HEK293 (cell line): Measurements from ENCODE around the gene MATN4.

Source experiments
- CTCF ChIA-PET: fragments of 350-600 bp; formaldehyde crosslinking; extraction: SDS; loops from one replicate; lab custom pipeline; 2021; ENCODE audit warnings: antibody characterized with exemption; lab: Yijun Ruan, JAX
- POLR2A ChIA-PET: fragments of 300-600 bp; formaldehyde crosslinking; extraction: SDS; loops from one replicate; lab custom pipeline; 2020; ENCODE audit warnings: antibody characterized with exemption, inconsistent platforms; lab: Yijun Ruan, JAX
- H3K27ac ChIP-seq: fragments of 200-500 bp; sonication (Bioruptor generic); 2 replicates; pipeline ENCODE4 v1.5.1; 2014; ENCODE audit warnings: low read depth, low read length, control low read depth, inconsistent platforms; ENCODE audit errors: extremely low read depth
- H3K36me3 ChIP-seq, 2 experiments: fragments of 200-500 bp in 1 of 2; sonication (Bioruptor generic) in 1 of 2; 1 replicate in 1 of 2; 2 replicates in 1 of 2; pipeline ENCODE4 v1.5.1; 2014 to 2017; ENCODE audit warnings: inconsistent platforms in 2 of 2, low read length in 2 of 2; ENCODE audit not compliant: control insufficient read depth in 2 of 2, insufficient read depth in 1 of 2
- H3K4me1 ChIP-seq: fragments of 200-500 bp; sonication (Bioruptor generic); 2 replicates; pipeline ENCODE4 v1.5.1; 2014; ENCODE audit warnings: mild to moderate bottlenecking, low read length, inconsistent platforms; ENCODE audit not compliant: control insufficient read depth, insufficient read depth
- H3K4me3 ChIP-seq: 2 replicates; pipeline ENCODE4 v1.5.1; 2011; ENCODE audit warnings: low read depth, mild to moderate bottlenecking, control low read depth, low read length, moderate library complexity
- H3K9me3 ChIP-seq: fragments of 200-500 bp; sonication (Bioruptor generic); 2 replicates; pipeline ENCODE4 v1.5.1; 2014; ENCODE audit warnings: low read depth, low read length, inconsistent platforms; ENCODE audit not compliant: control insufficient read depth, insufficient read depth
- AEBP2 ChIP-seq: fragments of 450-650 bp; formaldehyde crosslinking; IDR thresholded peaks from 2 replicates; pipeline ENCODE4 v1.5.1; 2016; ENCODE audit warnings: missing biosample characterization, missing genetic modification characterization, borderline replicate concordance
- GLI2 ChIP-seq: fragments of 450-650 bp; formaldehyde crosslinking; IDR thresholded peaks from 2 replicates; pipeline ENCODE4; 2017; ENCODE audit warnings: missing biosample characterization, missing genetic modification characterization, low read depth, borderline replicate concordance
- RBAK ChIP-seq: fragments of 450-650 bp; formaldehyde crosslinking; IDR thresholded peaks from 2 replicates; pipeline ENCODE4 v1.5.1; 2016; ENCODE audit warnings: missing biosample characterization, missing genetic modification characterization
- SCRT2 ChIP-seq: fragments of 450-650 bp; formaldehyde crosslinking; IDR thresholded peaks from 2 replicates; pipeline ENCODE4 v1.5.1; 2016; ENCODE audit warnings: missing biosample characterization, missing genetic modification characterization
- YY2 ChIP-seq: fragments of 450-650 bp; formaldehyde crosslinking; IDR thresholded peaks from 2 replicates; pipeline ENCODE4 v1.5.1; 2016; ENCODE audit warnings: missing biosample characterization, missing genetic modification characterization
- ZBTB1 ChIP-seq: fragments of 450-650 bp; formaldehyde crosslinking; IDR thresholded peaks from 2 replicates; pipeline ENCODE4 v1.5.1; 2016; ENCODE audit warnings: missing biosample characterization, missing genetic modification characterization
- ZBTB6 ChIP-seq: fragments of 450-650 bp; formaldehyde crosslinking; IDR thresholded peaks from 2 replicates; pipeline ENCODE4 v1.5.1; 2017; ENCODE audit warnings: missing biosample characterization, missing genetic modification characterization
- ZNF169 ChIP-seq: fragments of 450-650 bp; formaldehyde crosslinking; IDR thresholded peaks from 2 replicates; pipeline ENCODE4 v1.5.1; 2016; ENCODE audit warnings: missing biosample characterization, missing genetic modification characterization
- ZNF175 ChIP-seq: fragments of 450-650 bp; formaldehyde crosslinking; IDR thresholded peaks from 2 replicates; pipeline ENCODE4 v1.5.1; 2016; ENCODE audit warnings: missing biosample characterization, missing genetic modification characterization
- ZNF211 ChIP-seq: fragments of 450-650 bp; formaldehyde crosslinking; IDR thresholded peaks from 2 replicates; pipeline ENCODE4 v1.5.1; 2016; ENCODE audit warnings: low read depth, missing biosample characterization, missing genetic modification characterization
- ZNF223 ChIP-seq: fragments of 450-650 bp; formaldehyde crosslinking; IDR thresholded peaks from 2 replicates; pipeline ENCODE4 v1.5.1; 2016; ENCODE audit warnings: missing biosample characterization, missing genetic modification characterization
- ZNF302 ChIP-seq: fragments of 450-650 bp; formaldehyde crosslinking; IDR thresholded peaks from 2 replicates; pipeline ENCODE4 v1.5.1; 2016; ENCODE audit warnings: missing biosample characterization, missing genetic modification characterization, low read depth
- ZNF335 ChIP-seq: fragments of 450-650 bp; formaldehyde crosslinking; conservative IDR thresholded peaks from 2 replicates; pipeline ENCODE4 v1.5.1; 2016; ENCODE audit warnings: missing biosample characterization, missing genetic modification characterization
- ZNF350 ChIP-seq: fragments of 450-650 bp; formaldehyde crosslinking; IDR thresholded peaks from 2 replicates; pipeline ENCODE4 v1.5.0; 2017; ENCODE audit warnings: missing biosample characterization, mild to moderate bottlenecking, missing genetic modification characterization
- ZNF404 ChIP-seq: fragments of 450-650 bp; formaldehyde crosslinking; IDR thresholded peaks from 2 replicates; pipeline ENCODE4 v1.5.1; 2017; ENCODE audit warnings: missing biosample characterization, missing genetic modification characterization
- ZNF473 ChIP-seq: fragments of 450-650 bp; formaldehyde crosslinking; IDR thresholded peaks from 2 replicates; pipeline ENCODE4 v1.5.1; 2017; ENCODE audit warnings: missing biosample characterization, missing genetic modification characterization
- ZNF518A ChIP-seq: fragments of 450-650 bp; formaldehyde crosslinking; conservative IDR thresholded peaks from 2 replicates; pipeline ENCODE4 v1.5.1; 2016; ENCODE audit warnings: low read depth, missing biosample characterization, missing genetic modification characterization
- ZNF530 ChIP-seq: fragments of 450-650 bp; formaldehyde crosslinking; IDR thresholded peaks from 2 replicates; pipeline ENCODE4 v1.5.1; 2016; ENCODE audit warnings: low read depth, missing biosample characterization, missing genetic modification characterization
- ZNF600 ChIP-seq: fragments of 450-650 bp; formaldehyde crosslinking; IDR thresholded peaks from 2 replicates; pipeline ENCODE4 v1.5.1; 2016; ENCODE audit warnings: missing biosample characterization, missing genetic modification characterization
- ZNF785 ChIP-seq: fragments of 450-650 bp; formaldehyde crosslinking; IDR thresholded peaks from 2 replicates; pipeline ENCODE4 v1.5.1; 2016; ENCODE audit warnings: missing biosample characterization, missing genetic modification characterization
- TF ChIP-seq, protein P1 (sequence below): fragments of 450-650 bp; formaldehyde crosslinking; IDR thresholded peaks from 2 replicates; pipeline ENCODE4 v1.5.1; 2016; ENCODE audit warnings: missing biosample characterization, missing genetic modification characterization

MATN4 gene

DNA sequence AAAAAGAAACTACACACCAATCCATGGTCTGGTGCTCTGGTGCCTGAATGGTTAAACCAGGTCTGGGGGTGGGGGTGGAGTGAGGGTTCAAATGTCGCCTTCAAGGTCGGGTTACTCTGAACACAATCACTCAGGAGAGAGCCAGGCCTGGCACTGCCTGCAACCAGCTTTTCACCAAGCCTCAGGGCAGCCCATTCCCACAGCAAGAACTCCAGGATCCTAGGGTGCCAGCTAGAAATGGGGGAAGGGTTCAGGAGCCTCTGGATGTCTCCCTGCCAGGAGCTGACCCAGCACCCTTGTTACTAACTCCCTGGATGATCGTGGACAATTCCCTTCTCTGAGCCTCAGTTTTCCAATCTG, 33.5 kb upstream of the MATN4 start (continued):
- TF ChIP-seq YY2 (tag by site-specific recombination): no peak
- TF ChIP-seq ZNF785 (tag by site-specific recombination): no peak
- TF ChIP-seq ZNF518A (tag by site-specific recombination): no peak
- no peak for TF ChIP-seq ZNF302
- TF ChIP-seq, protein P1, sequence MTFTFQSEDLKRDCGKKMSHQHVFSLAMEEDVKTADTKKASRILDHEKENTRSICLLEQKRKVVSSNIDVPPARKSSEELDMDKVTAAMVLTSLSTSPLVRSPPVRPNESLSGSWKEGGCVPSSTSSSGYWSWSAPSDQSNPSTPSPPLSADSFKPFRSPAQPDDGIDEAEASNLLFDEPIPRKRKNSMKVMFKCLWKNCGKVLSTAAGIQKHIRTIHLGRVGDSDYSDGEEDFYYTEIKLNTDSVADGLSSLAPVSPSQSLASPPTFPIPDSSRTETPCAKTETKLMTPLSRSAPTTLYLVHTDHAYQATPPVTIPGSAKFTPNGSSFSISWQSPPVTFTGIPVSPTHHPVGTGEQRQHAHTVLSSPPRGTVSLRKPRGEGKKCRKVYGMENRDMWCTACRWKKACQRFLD (tag by site-specific recombination): no peak
- no peak for TF ChIP-seq GLI2

- H3K4me3 ChIP-seq: no peak overlapping the region
- CTCF ChIA-PET: interaction anchor here (0.8 to 1.7 kb wide), 4 partner anchors 20 to 109 kb away, joined by 3 to 4 read pairs (median 4); no protein-coding TSS in a partner anchor
- TF ChIP-seq SCRT2: no peak
- TF ChIP-seq ZNF530: no peak
- TF ChIP-seq ZBTB1 (tag by site-specific recombination): no peak
- no peak for TF ChIP-seq ZNF211
- TF ChIP-seq AEBP2 (tag by site-specific recombination): no peak
- no peak for TF ChIP-seq ZNF169
- no peak for TF ChIP-seq ZNF335 (tag by site-specific recombination)
- TF ChIP-seq ZNF175 (tag by site-specific recombination): no peak
- no peak for TF ChIP-seq ZNF473 (tag by site-specific recombination)
- no peak for TF ChIP-seq ZNF404 (tag by site-specific recombination)
- TF ChIP-seq ZNF600 (tag by site-specific recombination): no peak
- no peak for TF ChIP-seq ZBTB6
- no peak for TF ChIP-seq RBAK (tag by site-specific recombination)
- TF ChIP-seq ZNF223 (tag by site-specific recombination): no peak
- no peak for TF ChIP-seq ZNF350 (tag by site-specific recombination)
- TF ChIP-seq, all 188 proteins: peak for 0
Observed at GRCh38 chr20:45340951-45341350, 32.9 kb upstream of the MATN4 start.

More at GRCh38 chr20:45340951-45341350, 32.9 kb upstream of the MATN4 start:
- POLR2A ChIA-PET: interaction anchor here (1.3 kb wide), 1 partner anchor 19 kb away, joined by 3 read pairs; no protein-coding TSS in a partner anchor
- Histone ChIP-seq H3K36me3 (peaks cover 0 to 9% of the 10 kb centered on the region in 2 experiments; a peak in 1 of 3 replicates), H3K27ac (no peak overlapping the region), H3K4me1 (peaks cover 31% of the 10 kb centered on the region), H3K9me3 (no peaks in the 10 kb centered on the region)
